Small intestine (tissue), 7 donors: ENCODE results near the gene OR2A25. TPM values are rescaled to one million over a fixed set of nuclear protein-coding genes. Genes with fewer than 3 reads are reported as not detected.

ENCODE experiments used
- DNase-seq, 2 donors: peaks; one replicate each; pipeline versions ENCODE4 v3.0.0 to v3.0.0-alpha.2; 2013
- FAIRE-seq: peaks from 2 replicates; lab custom pipeline; 2012; peaks lifted over from hg19 to GRCh38; lab: Jason Lieb, UNC
- H3K27ac ChIP-seq, 3 donors: one replicate each; pipeline ENCODE4 v1.5.1; 2013; ENCODE audit warnings: low read length in 2 of 3, mild to moderate bottlenecking in 2 of 3, control low read depth in 1 of 3, inconsistent platforms in 1 of 3, low read depth in 1 of 3, moderate library complexity in 1 of 3
- H3K27me3 ChIP-seq, 3 donors: one replicate each; pipeline ENCODE4 v1.6.1; 2013; ENCODE audit warnings: low read length in 3 of 3, inconsistent platforms in 1 of 3; ENCODE audit not compliant: control insufficient read depth in 3 of 3, insufficient read depth in 3 of 3
- H3K36me3 ChIP-seq, 3 donors: one replicate each; pipeline ENCODE4 v1.6.1; 2013; ENCODE audit warnings: low read length in 3 of 3, inconsistent platforms in 1 of 3, low read depth in 1 of 3, mild to moderate bottlenecking in 1 of 3, moderate library complexity in 1 of 3; ENCODE audit not compliant: control insufficient read depth in 3 of 3, insufficient read depth in 2 of 3
- H3K4me1 ChIP-seq, 3 donors: one replicate each; pipeline ENCODE4 v1.6.1; 2013; ENCODE audit warnings: low read length in 2 of 3, inconsistent platforms in 1 of 3, low read depth in 1 of 3, mild to moderate bottlenecking in 1 of 3, moderate library complexity in 1 of 3; ENCODE audit not compliant: control insufficient read depth in 3 of 3, insufficient read depth in 2 of 3
- H3K4me3 ChIP-seq, 3 donors: one replicate each; pipeline ENCODE4 v1.5.1; 2013; ENCODE audit warnings: low read length in 3 of 3, control low read depth in 1 of 3, inconsistent platforms in 1 of 3, low read depth in 1 of 3, mild to moderate bottlenecking in 1 of 3, moderate library complexity in 1 of 3
- H3K9me3 ChIP-seq, 2 donors: one replicate each; pipeline ENCODE4 v1.6.1; 2013; ENCODE audit warnings: low read depth in 1 of 2, low read length in 1 of 2; ENCODE audit not compliant: control insufficient read depth in 2 of 2, insufficient read depth in 1 of 2
- WGBS, 3 donors: extraction: QIAGEN DNeasy Blood & Tissue Kit; methylation state at CpG; one replicate each; pipeline ENCODE4 v1.1.7; 2013; 5-methylcytosine and 5-hydroxymethylcytosine counted together
- polyA plus RNA-seq, 4 donors: library from polyadenylated mRNA; stranded (reverse) in 3 of 4; unstranded in 1 of 4; fragments of 200-250 nt in 3 of 4; fragments of 120-200 nt in 1 of 4; gene quantifications; one replicate each; pipeline versions ENCODE4 v1.2.1 to v1.2.3, GENCODE V29; 2013
- donor health status: healthy with polysubstance abuse.
- donor health status: control.
- donor health status: control.
- donor health status: Bipolar disorder and iron deficiency.
- donor health status: healthy.

The OR2A25 gene
- polyA plus RNA-seq, 4 donors = 0.03 TPM; not detected in 3

DNA sequence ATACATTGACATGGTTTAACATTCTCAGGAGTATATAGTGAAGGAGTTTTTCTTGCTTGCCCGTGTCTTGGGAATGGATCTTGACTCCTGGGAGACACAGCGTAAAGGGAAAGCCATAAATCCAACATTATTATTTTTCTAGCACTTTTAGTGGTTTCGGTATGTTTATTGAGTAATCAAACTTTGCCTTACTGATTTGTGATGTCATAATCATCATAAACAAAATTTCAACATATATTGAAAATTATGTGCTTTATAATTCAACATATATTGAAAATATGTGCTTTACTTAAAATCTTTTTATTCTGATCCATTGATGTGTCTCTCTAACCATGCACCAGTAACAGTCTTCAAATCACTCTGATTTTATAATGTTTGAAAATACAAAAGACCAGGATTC lies 41.1 kb upstream of the OR2A25 start:
- WGBS, 3 donors = 87 to 91% (median 89%) methylated on average over 3 of the region's 3 CpGs
- H3K27me3 ChIP-seq = no peaks in the 10 kb centered on the region
- no peak overlapping the region for H3K4me3 ChIP-seq
- H3K27ac ChIP-seq = no peak overlapping the region
- no peak for DNase-seq
- H3K4me1 ChIP-seq = peaks cover 0 to 7% (median 0%) of the 10 kb centered on the region in 3 donors
- H3K9me3 ChIP-seq = no peaks in the 10 kb centered on the region
- no peak for FAIRE-seq
- no peaks in the 10 kb centered on the region for H3K36me3 ChIP-seq

DNA sequence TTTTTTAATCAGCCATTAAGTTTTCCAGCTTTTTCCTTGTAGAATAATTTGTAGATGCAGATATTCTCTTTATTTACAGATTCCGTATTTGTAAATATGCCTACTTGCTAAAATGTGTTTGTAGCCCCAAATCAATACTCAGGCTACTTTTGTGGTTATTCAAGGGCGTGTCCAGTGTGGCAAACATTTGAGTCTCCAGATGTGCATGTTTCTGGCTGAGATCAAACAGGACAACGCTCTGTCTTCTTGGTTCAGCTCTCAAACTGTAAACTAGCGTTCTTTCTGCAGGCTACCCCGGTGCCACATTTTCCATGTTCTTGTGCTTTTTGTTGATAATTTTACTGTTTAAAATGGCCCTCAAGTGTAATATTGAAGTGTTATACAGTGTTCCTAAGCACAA lies 37.1 kb upstream of the OR2A25 start:
- WGBS, 3 donors = 65 to 80% (median 77%) methylated on average over 5 of the region's 5 CpGs
- no peak overlapping the region for H3K27ac ChIP-seq
- H3K4me1 ChIP-seq = peaks cover 0 to 7% (median 0%) of the 10 kb centered on the region in 3 donors
- FAIRE-seq (no peak), DNase-seq (no peak)
- no peaks in the 10 kb centered on the region for H3K9me3 ChIP-seq
- H3K36me3 ChIP-seq = no peaks in the 10 kb centered on the region
- H3K27me3 ChIP-seq = no peaks in the 10 kb centered on the region
- no peak overlapping the region for H3K4me3 ChIP-seq

DNA sequence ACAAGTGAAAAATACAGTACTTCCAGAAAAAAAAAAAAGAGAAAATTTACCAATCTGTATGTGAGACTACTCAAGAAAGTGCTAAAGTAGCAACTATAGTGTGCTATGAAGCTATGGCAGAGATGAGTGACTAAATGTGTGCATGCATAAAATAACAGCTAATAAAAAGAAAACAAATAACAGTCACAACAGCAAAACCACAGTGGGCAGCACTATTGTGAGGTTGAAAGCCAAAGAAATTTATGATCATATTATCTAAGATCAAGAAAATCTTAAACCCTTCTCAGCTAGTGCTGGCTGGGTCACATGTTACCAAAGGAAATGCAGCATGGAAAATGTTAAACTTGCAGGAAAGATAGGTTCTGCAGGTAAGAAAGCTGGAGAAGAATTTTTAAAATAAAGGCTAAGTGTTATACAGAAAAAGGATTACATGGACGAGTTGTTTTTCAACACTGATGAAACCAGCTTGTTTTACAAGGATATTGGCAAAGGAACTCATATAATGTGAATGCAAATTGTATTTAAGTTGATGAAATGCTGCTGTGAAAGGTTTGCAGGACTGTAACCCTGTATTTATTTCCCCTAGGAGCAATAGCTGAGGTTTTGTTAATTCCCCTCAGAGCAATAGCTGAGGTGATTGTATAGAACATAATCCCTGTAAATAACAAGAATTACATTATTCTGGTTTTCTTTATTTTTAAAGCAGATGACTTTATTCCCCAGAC lies 36.5 kb upstream of the OR2A25 start:
- no peak overlapping the region for H3K27ac ChIP-seq
- no peak overlapping the region for H3K4me3 ChIP-seq
- FAIRE-seq (no peak), DNase-seq (no peak)
- 61 to 85% (median 64%) methylated on average over 1 of the region's 1 CpG for WGBS, 3 donors
- peaks cover 0 to 7% (median 0%) of the 10 kb centered on the region in 3 donors for H3K4me1 ChIP-seq
- no peaks in the 10 kb centered on the region for H3K27me3 ChIP-seq
- H3K9me3 ChIP-seq = no peaks in the 10 kb centered on the region
- H3K36me3 ChIP-seq = no peaks in the 10 kb centered on the region

DNA sequence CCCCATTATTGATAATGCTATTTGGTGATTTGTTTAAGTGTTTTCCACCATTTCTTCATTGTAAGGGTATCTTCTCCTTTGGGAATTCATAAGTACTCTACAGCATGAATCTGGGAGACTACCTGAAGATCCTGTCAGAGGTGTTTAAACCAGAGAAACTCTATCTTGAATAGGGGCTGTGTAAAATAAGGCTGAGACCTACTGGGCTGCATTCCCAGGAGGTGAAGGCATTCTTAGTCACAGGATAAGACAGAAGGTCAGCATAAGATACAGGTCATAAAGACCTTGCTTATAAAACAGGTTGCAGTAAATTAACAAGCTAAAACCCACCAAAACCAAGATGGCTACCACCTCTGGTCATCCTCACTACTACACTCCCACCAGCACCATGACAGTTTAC lies 34.2 kb upstream of the OR2A25 start:
- no peak overlapping the region for H3K27ac ChIP-seq
- no peaks in the 10 kb centered on the region for H3K27me3 ChIP-seq
- no peak overlapping the region for H3K4me3 ChIP-seq
- FAIRE-seq = no peak
- DNase-seq = no peak
- peaks cover 0 to 7% (median 0%) of the 10 kb centered on the region in 3 donors for H3K4me1 ChIP-seq
- no peaks in the 10 kb centered on the region for H3K36me3 ChIP-seq
- no peaks in the 10 kb centered on the region for H3K9me3 ChIP-seq

DNA sequence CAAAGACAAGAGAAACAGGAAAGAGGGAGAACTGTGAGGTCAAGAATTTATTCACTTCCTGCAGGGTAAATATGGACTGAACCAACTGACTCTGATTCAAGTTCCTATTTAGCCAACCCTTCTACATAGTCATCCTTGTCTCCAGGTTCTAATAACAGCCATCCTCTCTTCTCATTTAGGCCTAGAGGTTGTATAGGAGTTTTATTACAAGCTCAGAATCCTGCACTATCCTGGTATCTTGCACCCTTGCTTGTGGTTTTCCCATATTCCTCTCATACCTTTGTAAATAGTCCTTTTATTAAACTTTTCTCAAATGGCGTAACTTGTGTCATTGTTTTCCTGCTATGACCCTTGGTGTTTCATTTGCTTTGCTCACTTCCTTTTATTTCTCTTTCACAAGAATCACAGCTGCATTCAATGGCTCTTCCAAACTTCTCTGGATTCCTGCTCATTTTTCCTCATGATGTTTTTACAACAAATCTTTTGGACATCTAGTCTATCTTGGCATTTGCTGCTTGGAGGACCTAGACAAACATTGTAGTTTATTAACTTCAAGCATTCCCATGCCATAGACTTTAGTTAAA lies 33.2 kb upstream of the OR2A25 start:
- 0 to 77% (median 47%) methylated on average over 1 of the region's 1 CpG for WGBS, 3 donors
- H3K9me3 ChIP-seq = no peaks in the 10 kb centered on the region
- FAIRE-seq (no peak), DNase-seq (no peak)
- H3K36me3 ChIP-seq = no peaks in the 10 kb centered on the region
- no peaks in the 10 kb centered on the region for H3K27me3 ChIP-seq
- H3K4me3 ChIP-seq = no peak overlapping the region
- peaks cover 0 to 3% (median 0%) of the 10 kb centered on the region in 3 donors for H3K4me1 ChIP-seq
- no peak overlapping the region for H3K27ac ChIP-seq

DNA sequence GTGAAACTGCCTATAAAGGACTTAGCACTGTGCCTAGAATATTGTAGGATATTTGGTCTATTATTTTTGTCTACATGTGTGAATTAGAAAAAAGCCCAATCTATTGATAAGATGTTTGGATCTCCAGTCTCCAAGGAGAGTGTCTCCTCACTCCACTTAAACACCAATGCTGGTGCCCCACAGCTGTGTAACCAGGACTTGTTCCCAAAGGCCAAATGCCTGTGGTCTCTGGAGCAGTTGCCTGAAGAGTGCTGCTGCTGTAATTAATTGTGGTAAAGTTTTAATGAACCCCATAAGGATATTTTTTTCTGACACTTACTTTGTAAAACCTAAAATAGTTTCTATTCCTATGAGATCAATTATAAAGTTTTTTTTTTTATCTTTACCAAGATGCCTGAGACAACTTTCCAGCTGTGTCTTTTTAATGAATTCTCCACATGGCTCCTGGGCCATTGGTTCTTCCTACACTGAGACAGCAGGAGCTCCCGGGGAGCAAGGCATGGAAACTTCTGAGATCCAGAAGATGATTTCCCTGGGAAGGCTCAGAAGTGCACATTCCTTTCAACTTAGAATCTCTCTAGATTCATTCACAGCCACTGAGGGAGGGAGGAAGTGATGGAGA lies 32.1 kb upstream of the OR2A25 start:
- H3K27ac ChIP-seq = no peak overlapping the region
- WGBS, 3 donors = 77 to 90% (median 87%) methylated on average over 1 of the region's 1 CpG
- no peaks in the 10 kb centered on the region for H3K9me3 ChIP-seq
- no peaks in the 10 kb centered on the region for H3K27me3 ChIP-seq
- no peak for FAIRE-seq
- DNase-seq = no peak
- no peak overlapping the region for H3K4me3 ChIP-seq
- H3K36me3 ChIP-seq = no peaks in the 10 kb centered on the region
- peaks cover 0 to 2% (median 0%) of the 10 kb centered on the region in 3 donors for H3K4me1 ChIP-seq

DNA sequence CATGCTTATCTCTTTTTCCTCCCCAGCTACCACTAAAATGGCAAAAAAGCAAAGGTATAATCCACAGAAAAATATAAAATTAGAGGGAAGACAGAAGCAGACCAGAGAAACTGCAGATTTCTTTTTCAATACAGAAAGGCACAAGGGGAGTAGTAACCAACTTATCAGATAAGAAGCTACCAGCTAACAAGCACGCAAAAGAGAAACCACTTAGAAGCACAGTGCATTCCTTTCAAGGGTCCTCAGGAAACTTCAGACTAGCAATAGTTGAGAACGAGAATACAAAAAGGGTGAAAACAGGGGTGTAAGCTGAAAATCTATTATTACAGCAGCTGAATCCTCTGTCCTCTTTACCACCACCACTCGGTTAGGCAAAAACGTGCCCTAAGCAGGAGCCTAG lies 30.7 kb upstream of the OR2A25 start:
- no peaks in the 10 kb centered on the region for H3K9me3 ChIP-seq
- H3K4me3 ChIP-seq = no peak overlapping the region
- H3K4me1 ChIP-seq = no peaks in the 10 kb centered on the region
- no peak overlapping the region for H3K27ac ChIP-seq
- no peaks in the 10 kb centered on the region for H3K36me3 ChIP-seq
- FAIRE-seq (no peak), DNase-seq (no peak)
- 33 to 58% (median 44%) methylated on average over 4 of the region's 4 CpGs for WGBS, 3 donors
- H3K27me3 ChIP-seq = no peaks in the 10 kb centered on the region

DNA sequence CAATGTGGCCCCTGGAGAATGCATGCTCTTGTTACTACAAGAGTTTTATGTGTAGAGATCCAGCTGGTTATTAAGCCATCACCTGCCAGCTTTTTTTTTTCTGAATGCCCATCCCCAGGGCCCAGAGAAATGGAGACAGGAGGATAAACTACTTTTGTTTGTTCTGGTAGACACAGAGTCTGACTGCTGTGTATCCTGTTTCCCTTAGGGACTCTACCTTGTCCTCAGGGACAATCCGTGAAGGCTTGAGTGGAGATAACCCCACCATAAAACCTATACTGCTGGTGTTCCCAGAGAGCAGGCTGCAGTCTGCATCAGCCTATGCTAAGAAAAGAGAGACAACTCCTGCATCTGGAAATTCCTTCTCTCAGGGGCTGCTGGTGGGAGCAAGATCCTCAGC lies 21.0 kb upstream of the OR2A25 start, which contains the start of gene OR2A5:
TSS of gene OR2A5 (plus strand) at position 301 of the 400 bp plus-strand sequence. CDS start 1,454 bp downstream, outside the sequence.
- H3K4me3 ChIP-seq = no peak within 1 kb of the TSS
- H3K9me3 ChIP-seq = no peaks in the 10 kb centered on the region
- DNase-seq (no peak), FAIRE-seq (no peak)
- no peaks in the 10 kb centered on the region for H3K36me3 ChIP-seq
- 15 to 67% (median 40%) methylated on average over 1 of the region's 1 CpG for WGBS, 3 donors
- H3K4me1 ChIP-seq = no peaks in the 10 kb centered on the region
- no peak within 1 kb of the TSS for H3K27ac ChIP-seq
- H3K27me3 ChIP-seq = peaks cover 0 to 4% (median 0%) of the 10 kb centered on the region in 3 donors
